HCEC 1CT (cell line): Measurements from ENCODE around the gene TCP11.

Experiments
- DNase-seq: peaks from one replicate; pipeline ENCODE4 v3.0.0-alpha.2; 2017

The TCP11 gene

GRCh38 chr6:35170891-35171290 lies 29.8 kb upstream of the TCP11 start:
- no peak for DNase-seq

GRCh38 chr6:35170166-35170565 lies 29.0 kb upstream of the TCP11 start:
- peak; percentile 72 for DNase-seq

- DNase-seq, result no peak
Measured at GRCh38 chr6:35168461-35168861, 27.3 kb upstream of the TCP11 start.

GRCh38 chr6:35167505-35167904 lies 26.4 kb upstream of the TCP11 start:
- DNase-seq, result no peak

- DNase-seq, result no peak
Measured at GRCh38 chr6:35166520-35166919, 25.4 kb upstream of the TCP11 start.

- no peak for DNase-seq
Measured at GRCh38 chr6:35166116-35166515, 25.0 kb upstream of the TCP11 start.

GRCh38 chr6:35165630-35166071 lies 24.5 kb upstream of the TCP11 start:
- DNase-seq, result peak; percentile 17

- no peak for DNase-seq
Measured at GRCh38 chr6:35164868-35165267, 23.7 kb upstream of the TCP11 start.

GRCh38 chr6:35164277-35164676 lies 23.1 kb upstream of the TCP11 start:
- no peak for DNase-seq

- DNase-seq, result no peak
Measured at GRCh38 chr6:35163836-35164235, 22.7 kb upstream of the TCP11 start.

GRCh38 chr6:35161776-35162607 lies 20.9 kb upstream of the TCP11 start:
- DNase-seq, result no peak

- no peak for DNase-seq
Measured at GRCh38 chr6:35161266-35161665, 20.1 kb upstream of the TCP11 start.

- no peak for DNase-seq
Measured at GRCh38 chr6:35160642-35161041, 19.5 kb upstream of the TCP11 start.

- no peak for DNase-seq
Measured at GRCh38 chr6:35158520-35158919, 17.4 kb upstream of the TCP11 start.

GRCh38 chr6:35154947-35155346 lies 13.8 kb upstream of the TCP11 start:
- no peak for DNase-seq

- DNase-seq, result no peak
Measured at GRCh38 chr6:35154262-35154661, 13.1 kb upstream of the TCP11 start.

GRCh38 chr6:35152067-35152707 lies 11.0 kb upstream of the TCP11 start:
- no peak for DNase-seq

GRCh38 chr6:35151466-35151865 lies 10.3 kb upstream of the TCP11 start:
- DNase-seq, result no peak

- DNase-seq, result no peak
Measured at GRCh38 chr6:35149891-35150566, 8.9 kb upstream of the TCP11 start.

- peak; percentile 75 for DNase-seq
Measured at GRCh38 chr6:35148167-35148741, 7.1 kb upstream of the TCP11 start.

- DNase-seq, result no peak
Measured at GRCh38 chr6:35147486-35147885, 6.3 kb upstream of the TCP11 start.

GRCh38 chr6:35147026-35147425 lies 5.9 kb upstream of the TCP11 start:
- DNase-seq, result no peak

- no peak for DNase-seq
Measured at GRCh38 chr6:35146453-35146852, 5.3 kb upstream of the TCP11 start.

GRCh38 chr6:35145757-35146156 lies 4.6 kb upstream of the TCP11 start:
- no peak for DNase-seq
